IPS DF 4.7 (cell line): Measurements from ENCODE around the gene FAM20B.
"Not testable (repeated sequence)": the region's sequence is repeated elsewhere in the genome, so short reads cannot be mapped to it uniquely, and the experiment has no call there.

Experiments used
- DNase-seq: peaks from one replicate; pipeline ENCODE4 v3.0.0-alpha.2; 2013; ENCODE audit warnings: low spot score; ENCODE audit errors: extremely low read depth

FAM20B gene

GRCh38 chr1:179023946-179024650, 1.6 kb upstream of the FAM20B start:
- no peak for DNase-seq

DNA sequence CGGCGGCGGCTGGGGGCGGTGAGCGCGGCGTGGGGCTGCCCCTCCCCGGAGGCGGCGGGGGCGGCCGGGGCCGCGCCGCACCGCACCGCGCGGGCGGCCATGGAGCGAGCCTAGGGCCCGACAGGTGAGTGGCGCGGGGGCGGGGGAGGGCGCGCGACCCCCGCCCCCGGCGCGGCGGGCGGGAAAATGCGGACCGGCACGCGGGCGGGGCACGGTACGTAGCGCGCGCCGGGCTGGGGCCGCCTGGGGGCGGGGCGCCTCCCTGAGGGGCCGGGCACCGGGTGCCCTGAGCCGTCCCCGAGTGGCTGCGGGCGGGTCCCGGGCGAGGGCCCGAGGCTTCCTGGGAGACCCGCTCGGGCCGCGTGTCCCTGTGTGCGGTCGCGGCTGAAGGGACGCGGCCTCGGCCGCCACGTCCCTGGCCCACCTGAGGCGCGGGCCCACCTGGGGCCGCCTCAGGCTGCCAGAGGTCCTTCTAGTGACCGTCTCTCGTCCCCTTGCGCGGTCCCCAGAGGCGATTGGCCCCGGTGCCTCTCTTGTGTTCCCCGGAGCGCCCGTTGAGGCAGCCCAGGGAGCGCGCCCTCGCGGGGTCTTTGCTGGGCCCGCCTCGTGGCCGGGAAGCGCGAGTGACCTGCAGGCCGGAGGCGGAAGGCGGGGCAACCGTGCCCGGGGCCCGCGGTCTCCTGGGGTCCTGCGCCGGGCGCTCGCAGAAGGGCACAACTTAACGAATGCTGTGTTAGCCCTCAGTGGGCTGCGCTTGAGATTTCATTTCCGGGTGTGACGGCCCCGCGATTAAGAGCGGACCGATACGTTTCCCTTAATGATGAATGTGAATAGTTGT, 500 bp downstream of the FAM20B start:
- no peak for DNase-seq

DNA sequence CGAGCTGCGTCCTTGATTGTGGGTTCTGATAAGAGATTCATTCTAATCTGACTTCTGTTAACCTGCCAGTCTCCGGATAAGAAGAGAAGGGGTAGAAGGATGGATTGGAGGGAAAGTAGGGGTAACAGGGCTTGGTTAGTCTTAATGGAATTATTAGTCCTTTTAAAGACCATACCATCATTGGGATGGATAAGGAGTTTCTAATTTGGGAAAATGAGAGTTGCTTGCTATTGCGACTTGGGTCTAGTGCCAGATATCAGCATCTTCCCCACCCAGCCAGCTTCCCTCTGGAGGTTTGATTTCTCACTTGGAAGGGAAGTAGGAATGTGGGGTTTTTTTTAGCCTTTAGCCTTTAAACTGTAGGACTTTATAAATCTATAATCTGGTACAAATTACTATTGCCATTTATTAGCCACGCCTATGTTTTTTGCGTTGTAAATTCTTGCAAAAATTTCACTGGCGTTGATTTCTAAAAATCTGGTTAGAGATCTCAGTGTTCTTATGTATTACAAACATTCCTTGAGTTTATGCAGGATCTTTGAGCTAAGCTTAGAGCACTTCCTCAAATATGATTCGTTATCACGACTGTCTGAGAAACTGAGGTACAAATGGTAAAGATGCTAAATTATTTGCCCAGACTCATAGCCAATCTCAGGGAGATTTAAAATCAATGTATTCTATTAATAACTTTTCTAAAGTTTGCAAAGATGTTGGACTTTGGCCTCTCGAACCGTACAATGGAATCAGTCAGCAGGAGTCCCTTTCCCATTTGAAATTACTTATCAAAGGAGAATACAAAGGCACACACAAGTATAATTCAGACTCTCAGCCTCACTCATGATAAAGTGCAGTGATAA, 1.3 kb downstream of the FAM20B start:
- DNase-seq: no peak

DNA sequence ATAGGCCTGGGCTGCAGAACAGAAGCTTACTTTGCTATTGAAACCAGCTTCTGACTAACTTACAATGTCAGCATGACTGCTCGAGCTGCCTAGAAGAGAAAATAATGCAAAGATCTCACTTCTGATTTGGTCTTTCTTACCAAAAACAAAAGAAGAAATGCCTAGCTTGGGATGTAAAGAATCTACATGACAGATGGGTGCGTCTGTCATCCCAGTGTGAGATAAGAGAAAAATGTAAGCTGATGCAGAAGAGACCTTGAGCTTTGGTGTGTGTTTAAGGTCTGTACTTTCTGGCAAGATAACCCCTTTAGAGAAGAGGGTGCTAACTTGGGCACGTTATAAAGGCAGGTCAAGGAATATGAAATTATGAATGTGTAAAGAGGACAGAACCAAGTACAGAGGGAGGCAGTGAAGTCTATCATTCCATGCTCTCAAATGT, 3.6 kb downstream of the FAM20B start:
- no peak for DNase-seq

- DNase-seq: no peak
These were observed 4.4 kb downstream of the FAM20B start for GRCh38 chr1:179030130-179030529.

GRCh38 chr1:179030683-179031082, 5.0 kb downstream of the FAM20B start:
- no peak for DNase-seq

DNA sequence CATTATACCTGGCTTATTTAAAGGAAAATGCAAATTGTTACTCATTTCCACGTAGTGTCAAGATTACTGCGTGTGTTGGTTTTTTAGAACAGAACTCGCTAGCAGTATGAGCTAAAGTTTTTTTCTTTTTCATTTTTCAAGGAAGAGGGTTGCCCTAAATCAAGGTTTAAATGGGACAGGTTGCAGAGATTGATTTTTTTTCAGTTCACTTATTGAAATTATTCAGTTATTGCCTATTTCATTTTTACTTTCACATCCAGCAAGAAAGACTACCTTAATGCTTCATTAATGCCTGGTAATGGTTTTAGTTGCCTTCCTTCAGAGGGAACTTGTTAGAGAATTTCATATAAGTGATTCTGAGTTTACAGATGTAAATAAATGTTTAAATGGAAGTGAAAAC, 5.6 kb downstream of the FAM20B start:
- DNase-seq: no peak

DNA sequence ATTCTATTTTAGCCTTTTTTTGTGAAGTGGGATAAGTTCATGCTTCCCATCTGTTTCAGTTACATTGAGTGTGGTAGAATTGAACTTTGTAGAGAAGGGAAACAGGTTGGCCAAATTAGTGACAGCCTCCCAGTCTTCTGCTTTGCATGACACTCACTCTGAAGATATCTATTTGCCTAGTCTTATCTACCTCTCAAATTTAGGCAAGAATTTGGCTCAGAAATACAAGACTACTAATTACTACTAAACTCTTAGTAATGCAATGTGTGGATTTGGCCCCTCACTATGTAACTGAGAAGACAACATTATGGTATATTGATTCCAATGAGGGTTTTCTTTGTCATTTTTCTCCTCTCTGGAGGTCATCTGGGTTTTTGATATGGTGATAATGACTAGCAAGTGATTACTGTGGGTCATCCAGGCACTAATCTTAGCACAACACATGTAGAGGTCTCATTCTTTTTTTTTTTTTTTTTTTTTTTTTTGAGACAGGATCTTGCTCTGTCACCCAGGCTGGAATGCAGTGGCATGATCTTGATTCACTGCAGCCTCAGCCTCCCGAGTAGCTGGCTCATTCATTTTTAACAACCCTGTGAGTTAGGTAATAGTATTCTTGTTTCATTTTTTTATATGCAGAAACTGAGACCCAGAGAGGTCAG, 6.3 kb downstream of the FAM20B start:
- DNase-seq: no peak

- no peak for DNase-seq
These were observed 9.0 kb downstream of the FAM20B start for GRCh38 chr1:179034720-179035119.

DNA sequence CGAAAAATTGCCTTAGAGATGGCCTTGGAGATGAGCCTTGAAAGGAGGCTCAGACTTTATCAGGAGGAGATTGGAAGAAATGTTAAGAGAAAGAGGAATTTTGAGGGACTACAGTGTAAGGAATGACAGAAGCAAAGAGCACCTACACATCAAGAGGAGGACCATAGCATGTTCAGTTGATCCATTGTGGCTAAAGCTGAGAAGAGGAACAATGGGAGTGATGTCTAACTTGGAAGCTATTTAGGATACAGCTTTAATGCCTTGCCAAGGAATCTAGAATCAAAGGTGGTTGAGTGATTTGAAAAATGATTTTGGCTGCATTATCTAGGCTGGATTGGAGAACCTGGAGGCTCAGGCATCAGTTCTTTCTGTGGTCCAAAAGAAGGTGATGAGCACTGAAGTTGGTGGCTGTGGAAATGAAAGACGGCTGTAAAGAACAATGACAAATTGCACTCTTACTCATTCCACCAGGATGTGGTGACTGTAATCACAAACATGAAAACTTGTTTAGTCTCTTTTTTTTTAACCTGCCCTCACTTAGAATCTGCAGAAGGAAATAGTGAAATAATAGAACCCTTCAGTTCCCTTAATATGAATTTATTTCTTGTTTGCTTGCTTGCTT, 11.3 kb downstream of the FAM20B start:
- no peak for DNase-seq

- DNase-seq: no peak
These were observed 13.0 kb downstream of the FAM20B start for GRCh38 chr1:179038528-179039281.

DNA sequence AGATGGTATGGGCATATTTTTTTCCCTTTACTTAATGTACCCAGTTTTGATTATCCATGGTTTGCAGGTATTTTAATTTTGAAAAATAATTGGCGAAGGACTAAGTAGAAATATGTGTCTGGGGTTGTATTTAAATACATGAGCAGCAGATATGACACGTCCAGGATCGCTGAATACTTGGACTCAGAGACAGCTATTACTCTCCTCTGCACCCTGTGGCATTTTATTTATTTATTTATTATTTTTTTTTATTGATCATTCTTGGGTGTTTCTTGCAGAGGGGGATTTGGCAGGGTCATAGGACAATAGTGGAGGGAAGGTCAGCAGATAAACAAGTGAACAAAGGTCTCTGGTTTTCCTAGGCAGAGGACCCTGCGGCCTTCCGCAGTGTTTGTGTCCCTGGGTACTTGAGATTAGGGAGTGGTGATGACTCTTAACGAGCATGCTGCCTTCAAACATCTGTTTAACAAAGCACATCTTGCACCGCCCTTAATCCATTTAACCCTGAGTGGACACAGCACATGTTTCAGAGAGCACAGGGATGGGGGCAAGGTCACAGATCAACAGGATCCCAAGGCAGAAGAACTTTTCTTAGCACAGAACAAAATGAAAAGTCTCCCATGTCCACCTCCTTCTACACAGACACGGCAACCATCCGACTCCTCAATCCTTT, 13.9 kb downstream of the FAM20B start:
- not testable (repeated sequence) for DNase-seq

GRCh38 chr1:179040175-179040551, 14.5 kb downstream of the FAM20B start:
- not testable (repeated sequence) for DNase-seq

DNA sequence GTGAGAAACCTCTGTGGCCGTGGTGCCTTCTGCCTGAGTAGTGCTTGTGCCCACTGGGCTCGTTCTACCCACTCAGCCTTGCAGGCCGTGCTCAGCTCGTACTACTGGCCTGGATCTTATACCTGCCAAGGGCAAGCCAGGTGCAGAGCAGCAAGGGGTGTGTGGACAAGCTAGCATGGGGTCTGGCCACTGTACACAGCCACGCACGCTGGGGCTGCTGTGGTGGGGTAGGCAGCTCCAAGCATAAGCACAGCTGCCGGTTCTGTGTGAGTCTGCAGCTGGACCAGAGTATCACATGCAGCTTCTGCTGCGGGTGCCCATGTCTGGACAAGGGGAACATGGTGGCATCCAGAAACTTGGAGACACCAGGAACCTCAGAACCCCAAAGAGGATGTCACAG, 16.4 kb downstream of the FAM20B start:
- DNase-seq: no peak

- no peak for DNase-seq
These were observed 17.0 kb downstream of the FAM20B start for GRCh38 chr1:179042700-179043099.

GRCh38 chr1:179043266-179043665, 17.6 kb downstream of the FAM20B start:
- no peak for DNase-seq

DNA sequence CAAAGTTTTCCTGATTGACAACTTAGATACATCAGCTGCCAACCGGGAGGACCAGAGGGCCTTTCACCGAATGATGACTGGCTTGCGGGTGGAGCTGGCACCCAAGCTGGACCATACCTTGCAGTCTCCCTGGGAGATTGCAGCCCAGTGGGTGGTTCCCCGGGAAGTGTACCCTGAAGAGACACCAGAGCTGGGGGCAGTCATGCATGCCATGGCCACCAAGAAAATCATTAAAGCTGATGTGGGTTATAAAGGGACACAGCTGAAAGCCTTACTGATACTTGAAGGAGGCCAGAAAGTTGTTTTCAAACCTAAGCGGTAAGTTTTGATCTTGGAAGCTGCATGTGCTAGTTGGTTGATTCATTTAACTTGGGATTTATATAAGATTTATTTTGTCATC, 18.2 kb downstream of the FAM20B start:
- no peak for DNase-seq

DNA sequence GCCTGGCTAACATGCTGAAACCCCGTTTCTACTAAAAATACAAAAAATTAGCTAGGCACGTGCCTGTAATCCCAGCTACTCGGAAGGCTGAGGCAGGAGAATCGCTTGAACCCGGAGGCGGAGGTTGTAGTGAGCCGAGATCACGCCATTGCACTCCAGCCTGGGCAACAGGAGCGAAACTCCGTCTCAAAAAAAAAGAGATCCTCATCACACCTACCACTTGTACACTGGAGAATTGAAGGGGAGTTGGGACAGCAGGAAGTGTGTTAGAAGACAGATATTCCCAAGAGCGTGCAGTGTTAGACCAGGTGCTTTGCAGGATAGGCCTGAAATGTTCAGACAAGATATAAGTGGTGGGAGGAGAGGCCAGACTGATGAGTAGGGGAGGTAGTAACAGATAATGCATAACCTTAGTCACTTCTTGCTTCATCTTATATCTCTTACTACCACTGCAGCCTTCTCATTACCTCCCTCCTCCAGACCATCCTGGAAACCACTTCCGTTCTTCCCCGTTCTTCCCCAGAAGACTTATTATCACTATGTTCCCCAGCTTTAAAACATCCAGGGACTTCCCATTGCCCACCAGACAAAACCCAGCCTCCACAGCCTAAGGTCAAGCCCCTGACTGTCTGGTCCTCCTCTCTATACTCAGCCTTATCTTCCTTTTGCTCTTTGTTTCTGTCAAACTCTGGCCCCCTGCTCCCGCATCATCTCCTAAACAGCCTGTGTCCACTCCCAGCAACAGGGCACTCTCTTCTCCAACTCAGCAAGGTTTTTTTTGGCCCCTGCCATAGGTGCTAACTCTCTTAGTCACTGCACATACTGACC, 21.3 kb downstream of the FAM20B start:
- DNase-seq: no peak

- no peak for DNase-seq
These were observed 21.9 kb downstream of the FAM20B start for GRCh38 chr1:179047636-179047997.
